HL-60/S4 (cell line): ENCODE data around the gene MRGPRD.

Source experiments
- in situ Hi-C: fragments of 300-500 bp; cut with MboI; formaldehyde crosslinking; loops from 2 replicates; pipeline ENCODE4 v1.14.3; 2022; ENCODE audit warnings: low sequenced_read_pairs

Gene MRGPRD, protein sequence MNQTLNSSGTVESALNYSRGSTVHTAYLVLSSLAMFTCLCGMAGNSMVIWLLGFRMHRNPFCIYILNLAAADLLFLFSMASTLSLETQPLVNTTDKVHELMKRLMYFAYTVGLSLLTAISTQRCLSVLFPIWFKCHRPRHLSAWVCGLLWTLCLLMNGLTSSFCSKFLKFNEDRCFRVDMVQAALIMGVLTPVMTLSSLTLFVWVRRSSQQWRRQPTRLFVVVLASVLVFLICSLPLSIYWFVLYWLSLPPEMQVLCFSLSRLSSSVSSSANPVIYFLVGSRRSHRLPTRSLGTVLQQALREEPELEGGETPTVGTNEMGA

GRCh38 chr11:68980776-68981065, at the start of gene MRGPRD:
MRGPRD (minus strand) TSS chr11:68980986; CDS start chr11:68980986, 0 bp downstream.
- in situ Hi-C loops: no loop called here

GRCh38 chr11:69030301-69030700, 49.5 kb upstream of the MRGPRD start:
- in situ Hi-C loops: no loop called here

GRCh38 chr11:69027704-69028372, 47.1 kb upstream of the MRGPRD start:
- in situ Hi-C loops: no loop called here

DNA sequence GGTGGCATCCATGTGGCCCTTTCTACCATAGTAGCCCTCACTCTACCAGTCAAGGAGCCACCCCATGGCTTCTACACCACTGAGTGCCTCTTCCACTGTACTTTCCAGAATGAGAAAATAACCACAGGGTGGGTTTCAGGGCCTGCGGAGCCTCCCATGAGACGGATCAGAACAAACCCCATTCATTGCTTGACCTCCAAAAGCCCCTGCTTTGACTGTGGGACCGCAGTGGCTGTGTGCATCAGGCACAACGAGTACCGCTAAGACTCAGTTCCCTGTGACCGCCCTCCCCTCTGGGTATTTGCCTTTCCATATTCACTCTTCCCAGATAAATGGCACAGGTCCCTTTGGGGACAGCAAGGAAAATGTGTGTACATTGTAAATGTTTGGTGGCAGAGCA, 43.7 kb upstream of the MRGPRD start:
- in situ Hi-C loops: no loop called here

GRCh38 chr11:69022260-69022659, 41.5 kb upstream of the MRGPRD start:
- in situ Hi-C loops: no loop called here

DNA sequence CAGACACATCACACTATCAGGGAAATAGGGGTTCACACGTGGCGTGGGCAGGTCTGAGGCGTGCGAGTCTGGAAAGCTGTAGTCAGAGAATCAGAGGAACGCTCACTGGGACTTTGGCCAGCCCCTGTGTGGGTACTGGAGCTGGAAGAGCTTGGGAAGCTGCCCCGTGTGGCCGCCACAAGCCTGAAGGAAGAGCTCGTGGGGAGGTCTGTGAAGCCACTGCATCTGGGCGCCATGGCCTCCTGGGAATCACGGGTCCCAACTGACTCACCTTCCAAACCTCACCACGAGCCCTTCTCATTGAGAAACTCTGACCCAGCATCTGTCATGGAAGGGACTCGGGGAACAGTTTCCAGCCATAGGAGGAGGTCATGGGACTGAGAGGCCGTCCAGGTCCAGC, 38.1 kb upstream of the MRGPRD start:
- in situ Hi-C loops: no loop called here

GRCh38 chr11:69017951-69018350, 37.2 kb upstream of the MRGPRD start:
- in situ Hi-C loops: no loop called here

DNA sequence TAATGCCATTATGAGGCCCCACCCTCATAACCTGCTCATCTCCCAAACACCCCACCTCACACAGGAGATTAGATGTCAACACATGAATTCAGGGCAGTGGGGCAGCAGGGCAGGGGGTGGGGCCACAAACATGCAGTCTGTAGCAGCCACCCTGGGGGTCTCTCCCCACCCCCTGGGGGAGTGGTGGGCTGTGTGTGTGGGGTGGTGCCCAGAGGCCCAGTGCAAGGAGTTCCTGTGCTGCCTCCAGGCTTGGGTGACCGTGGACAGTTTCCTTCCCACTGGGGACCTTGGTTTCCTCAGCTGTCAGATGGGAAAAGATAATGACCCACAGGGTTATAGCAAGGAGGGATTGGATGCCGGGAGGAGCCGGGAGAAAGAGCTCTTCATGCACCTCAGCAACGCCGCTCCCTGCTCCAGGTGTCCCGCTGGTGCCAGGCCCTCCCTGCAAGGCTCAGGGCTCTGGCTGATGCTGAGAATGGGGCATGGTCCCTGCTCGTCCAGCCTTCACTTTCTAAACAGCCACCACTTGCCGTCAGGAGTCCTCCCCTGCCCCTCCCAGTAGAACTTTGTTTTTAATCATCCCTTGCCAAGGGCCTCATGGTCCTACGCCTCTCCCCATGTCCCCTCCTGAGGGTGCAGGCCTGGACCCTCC, 34.2 kb upstream of the MRGPRD start:
- in situ Hi-C loops: no loop called here

DNA sequence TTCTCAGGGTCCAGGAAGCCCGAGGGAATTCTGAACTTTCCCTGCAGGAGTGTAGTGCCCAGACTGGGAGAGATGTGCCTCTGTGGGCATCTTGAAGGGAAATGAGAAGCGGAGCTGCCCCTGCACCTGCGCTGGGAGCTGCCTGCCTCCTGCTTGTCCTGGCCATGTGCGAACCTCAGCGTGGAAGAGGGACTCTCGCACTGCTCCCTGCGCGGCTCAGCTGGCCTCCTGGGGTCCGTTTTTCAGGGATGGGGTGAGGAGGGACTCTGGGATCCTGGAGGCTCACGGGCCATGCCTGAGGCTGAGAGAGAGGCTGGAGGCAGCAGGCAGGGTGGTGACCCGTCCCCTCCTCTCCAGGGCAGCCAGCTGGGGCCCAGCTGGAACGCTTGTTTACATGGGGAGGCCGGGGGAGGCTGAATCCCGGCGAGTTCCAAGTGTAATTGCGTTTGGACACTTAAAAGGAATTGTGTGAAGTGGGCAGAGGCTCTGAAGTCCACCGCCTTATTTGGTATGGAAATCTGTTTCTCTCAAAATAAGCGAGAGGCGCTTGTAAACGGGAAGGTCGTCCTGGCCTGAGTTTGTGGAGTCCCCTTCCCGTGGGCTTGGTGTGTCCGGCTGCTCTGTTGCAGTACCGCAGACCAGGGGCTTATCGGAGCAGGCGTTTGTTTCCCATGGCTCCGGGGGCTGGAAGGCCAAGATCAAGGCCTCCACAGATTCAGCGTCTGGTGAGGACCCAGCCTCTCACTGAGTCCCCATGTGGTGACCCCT, 33.5 kb upstream of the MRGPRD start:
- in situ Hi-C loops: no loop called here

DNA sequence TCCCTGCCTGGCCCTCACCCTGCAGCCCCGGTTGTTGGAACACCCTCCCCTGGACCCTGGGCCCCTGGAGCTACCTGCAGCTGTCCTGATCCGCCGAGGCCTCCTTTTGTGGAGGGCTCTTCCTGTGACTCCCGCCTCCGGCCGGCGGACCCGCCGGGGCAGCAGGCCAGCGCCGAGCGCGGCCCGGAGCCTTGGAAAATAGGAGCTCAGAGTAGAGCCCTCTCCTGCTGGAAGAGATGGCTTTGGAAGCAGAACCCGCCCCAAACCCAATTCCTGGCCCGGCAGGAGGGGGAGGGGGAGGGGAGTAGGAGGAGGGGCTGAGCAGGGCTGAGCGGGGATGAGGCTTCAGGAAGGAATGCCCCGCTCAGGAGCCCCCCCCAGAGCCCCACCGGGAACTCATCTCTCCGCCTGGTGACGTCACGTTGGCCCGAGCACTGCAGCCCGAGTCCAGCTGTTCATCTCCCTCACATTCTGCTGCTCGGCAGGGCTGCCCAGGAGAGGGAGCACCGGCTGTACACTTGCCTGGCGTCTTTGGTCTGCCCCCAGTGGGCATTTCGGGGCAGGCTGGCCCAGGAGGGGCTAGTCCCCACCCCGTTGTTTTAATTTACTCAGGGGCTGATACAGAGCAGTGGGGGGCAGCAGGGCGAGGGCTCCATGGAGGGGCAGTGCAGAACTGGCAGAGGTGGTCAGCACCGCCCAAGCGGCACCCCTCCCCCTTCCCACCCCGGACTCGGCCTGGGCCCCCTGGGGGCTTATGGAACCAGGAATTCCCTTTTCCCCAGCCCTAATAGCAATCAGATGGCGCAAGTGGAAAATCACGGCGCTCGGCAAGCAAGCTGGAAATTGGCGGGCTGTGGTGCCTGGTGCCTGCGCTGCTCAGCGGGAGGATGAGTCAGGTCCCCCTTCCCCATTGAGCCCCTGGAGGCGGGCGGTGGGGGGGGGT, 32.5 kb upstream of the MRGPRD start, which contains the start of gene MRGPRF:
MRGPRF (minus strand) TSS at position 238 of the 943 bp plus-strand sequence. CDS start 3,345 bp downstream, outside the sequence.
- in situ Hi-C loops: no loop called here

DNA sequence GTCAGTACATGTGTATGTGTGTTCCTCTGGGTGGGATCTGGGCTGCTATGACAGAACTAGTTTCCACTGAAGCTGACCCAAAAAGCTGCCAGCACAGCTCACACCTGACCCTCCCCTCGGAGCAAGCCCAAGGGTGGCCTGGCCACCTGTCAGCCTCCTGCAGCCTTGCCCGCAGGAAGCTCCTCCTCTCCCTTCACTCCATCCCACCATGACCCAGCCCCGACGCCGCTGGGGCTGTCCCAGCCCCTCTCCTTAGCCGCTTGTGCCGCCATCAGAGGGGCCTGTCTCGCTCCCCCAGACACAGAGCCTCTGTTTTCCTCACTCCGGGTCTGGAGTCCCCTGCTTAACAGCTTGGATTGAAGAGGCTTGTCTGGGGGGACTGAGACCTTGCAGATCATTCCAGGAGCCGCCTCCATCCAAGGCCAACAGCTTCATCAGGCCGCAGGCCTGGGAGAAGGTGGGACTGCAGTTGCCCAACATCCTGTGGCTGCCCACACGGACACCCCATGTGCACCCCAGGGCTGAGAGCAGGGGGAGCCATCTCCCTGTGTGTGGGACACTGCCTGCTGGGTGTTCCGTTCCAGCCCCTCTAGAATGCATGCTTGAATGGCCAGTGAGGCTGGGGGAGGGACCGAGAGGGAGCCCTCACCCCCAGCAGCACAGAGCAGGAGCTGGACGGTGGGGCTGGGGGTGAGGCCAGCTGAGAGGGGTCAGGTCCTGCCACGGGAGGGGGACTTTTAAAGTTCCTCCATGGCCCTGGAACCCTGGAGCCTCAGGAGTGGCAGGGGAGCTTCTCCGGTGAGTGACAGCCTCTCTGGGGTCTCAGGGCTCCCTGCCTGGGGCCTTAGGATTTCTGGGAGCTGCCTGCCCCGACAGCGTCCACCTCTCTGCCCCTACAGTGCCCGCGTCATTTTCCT, 31.6 kb upstream of the MRGPRD start:
- in situ Hi-C loops: no loop called here

DNA sequence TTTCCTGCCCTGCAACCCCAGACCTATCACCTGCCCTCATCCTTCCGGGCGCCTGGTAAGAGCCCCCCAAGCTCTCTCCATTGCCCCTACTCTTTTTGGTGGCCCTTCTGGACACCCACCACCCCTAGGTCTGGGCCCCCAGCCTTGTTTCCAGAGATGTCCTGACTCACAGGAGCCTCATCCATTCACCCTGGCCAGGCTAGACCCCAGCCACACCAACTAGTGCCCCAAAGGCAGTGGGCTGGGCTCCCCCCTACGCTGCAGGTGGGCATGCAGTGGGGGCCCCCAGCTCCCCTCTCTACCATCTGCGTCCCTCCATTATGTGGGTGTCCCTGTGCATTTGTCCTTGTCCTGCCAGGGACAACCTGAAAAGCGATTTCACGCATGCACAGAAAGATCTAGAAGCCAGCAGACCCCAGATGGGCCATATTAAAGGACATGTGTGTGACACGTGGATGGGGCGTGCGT, 30.9 kb upstream of the MRGPRD start:
- in situ Hi-C loops: no loop called here

- in situ Hi-C loops: no loop called here
Observed at GRCh38 chr11:69010964-69011623, 30.3 kb upstream of the MRGPRD start.

DNA sequence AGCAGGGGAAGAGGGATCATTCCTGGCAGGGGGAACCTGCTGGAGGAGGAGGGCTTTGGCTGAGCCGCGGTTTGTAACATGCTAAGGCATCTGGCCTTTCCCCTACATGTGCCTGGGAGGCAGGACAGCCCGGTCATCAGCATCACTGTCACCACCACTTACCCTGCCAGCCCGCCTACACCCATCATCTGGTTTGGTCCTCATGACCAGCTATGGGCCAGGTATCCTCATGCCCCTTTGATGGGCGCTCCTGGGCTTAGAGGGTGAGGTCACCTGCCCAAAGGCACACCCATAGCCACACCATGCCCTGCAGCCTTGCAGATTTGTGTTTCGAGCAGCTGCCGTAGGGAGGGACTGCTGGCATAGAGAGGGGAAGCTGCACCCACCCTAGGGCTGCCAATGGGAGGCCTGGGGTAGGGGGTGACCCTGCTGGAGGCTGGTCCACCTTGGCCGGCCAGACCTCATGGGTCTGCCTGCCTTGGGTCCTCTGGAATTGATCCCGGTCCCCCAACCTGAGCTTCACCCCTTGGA, 29.6 kb upstream of the MRGPRD start:
- in situ Hi-C loops: no loop called here

DNA sequence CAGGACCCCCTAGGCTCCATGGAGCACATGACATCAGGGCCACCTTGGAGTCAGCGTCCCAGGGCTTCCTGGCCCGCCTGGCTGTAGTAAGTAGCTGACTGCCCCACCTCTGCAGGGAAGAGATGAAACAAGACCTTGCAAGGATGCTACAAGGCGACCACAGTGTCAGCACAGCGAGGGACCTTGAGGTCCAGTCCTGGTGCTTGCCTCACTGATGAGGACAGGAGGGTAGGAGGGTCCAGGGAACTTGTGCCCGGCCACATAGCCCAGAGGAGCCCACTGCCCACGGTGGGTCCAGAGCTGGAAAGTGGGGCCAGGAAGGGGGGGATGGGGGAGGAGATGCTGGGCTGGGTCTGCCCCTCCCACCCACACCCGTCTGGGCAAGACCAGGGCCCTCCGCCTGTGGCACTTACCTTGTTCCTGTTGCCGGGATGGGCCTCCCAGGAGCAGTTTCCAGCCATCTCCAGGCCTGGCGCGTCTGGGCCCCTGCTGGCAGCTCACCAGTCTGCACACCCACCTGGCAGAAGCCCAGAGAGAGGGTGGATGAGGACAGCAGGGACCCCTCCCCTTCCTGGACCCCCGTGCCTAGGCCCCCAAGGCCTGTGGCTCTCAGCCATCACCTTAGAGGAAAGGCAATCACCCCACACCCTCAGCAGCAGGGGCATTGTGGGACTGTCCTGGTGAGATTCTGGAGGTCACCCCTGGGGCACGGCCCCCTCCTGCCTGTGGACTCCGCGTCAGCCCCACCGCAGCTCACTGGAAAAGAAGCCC, 28.8 kb upstream of the MRGPRD start:
- in situ Hi-C loops: no loop called here

DNA sequence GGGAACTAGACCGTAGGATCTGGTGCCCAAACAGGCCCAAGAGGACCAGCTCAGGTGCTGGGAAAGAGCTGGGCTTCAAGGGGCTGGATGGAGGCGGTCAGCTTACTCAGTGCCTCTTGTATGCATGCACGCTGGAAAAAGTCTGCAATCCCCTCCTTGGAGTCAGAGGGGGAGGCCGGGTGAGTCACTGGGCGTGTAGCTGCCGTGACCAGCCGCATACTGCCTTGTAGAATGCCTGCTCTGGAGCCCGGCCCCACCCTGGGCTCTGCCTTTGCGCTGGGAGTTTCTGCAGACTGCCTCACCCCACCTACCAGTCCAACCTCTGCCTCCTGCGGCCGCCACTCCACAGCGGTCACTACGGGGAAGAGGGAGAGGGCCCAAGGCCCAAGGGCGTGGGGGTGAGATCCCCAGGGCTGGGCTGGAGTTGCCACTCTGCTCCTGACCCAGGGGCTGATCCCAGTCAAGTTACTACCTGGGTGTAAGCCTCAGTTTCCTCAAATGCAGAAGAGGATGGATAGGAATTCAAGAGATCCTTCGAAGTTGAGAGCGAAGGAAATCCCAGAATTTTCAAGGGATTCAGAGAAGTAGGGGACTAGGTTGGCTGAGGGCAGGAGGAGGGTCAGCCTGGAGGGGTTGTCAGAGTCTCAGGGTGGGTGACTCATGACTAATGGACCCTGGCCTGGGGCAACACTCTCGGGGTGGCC, 28.1 kb upstream of the MRGPRD start:
- in situ Hi-C loops: no loop called here

- in situ Hi-C loops: no loop called here
Observed at GRCh38 chr11:69007975-69008381, 27.2 kb upstream of the MRGPRD start.
